Measurements from ENCODE around the gene IGFBP6. TPM values are rescaled to one million over a fixed set of nuclear protein-coding genes. Genes with fewer than 3 reads are reported as not detected.

IGFBP6 gene
- polyA plus RNA-seq, 1 of the 3 experiments (the other 2 are of a cell fraction): 570 TPM

DNA sequence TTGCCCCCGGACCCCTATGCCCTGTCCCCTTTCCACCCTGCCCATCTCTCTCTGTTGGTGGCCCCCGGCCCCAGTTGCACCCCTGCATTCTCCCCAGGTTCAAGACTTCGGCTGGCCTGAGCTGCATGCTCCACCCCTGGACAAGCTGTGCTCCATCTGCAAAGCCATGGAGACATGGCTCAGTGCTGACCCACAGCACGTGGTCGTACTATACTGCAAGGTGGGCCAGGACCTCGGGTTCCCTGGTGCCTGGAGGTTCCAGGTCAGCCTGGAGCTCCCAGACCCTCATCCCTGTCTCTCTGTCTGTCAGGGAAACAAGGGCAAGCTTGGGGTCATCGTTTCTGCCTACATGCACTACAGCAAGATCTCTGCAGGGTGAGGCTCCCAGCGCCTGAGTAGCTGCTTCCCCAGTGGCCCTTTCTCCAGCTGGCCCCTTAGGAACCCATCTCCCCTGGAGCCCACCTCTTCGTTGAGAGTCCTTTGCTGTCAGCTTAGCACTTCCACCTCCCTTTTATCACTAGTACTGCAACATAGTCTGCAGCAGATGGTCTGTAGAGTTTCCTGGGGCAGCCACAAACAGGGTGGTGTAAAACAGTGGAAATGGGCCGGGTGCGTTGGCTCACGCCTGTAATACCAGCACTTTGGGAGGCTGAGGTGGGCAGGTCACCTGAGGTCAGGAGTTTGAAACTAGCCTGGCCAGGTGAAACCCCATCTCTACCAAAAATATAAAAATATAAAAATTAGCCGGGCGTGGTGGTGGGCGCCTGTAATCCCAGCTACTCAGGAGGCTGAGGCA, 41.8 kb upstream of the IGFBP6 start (continued):
- TF ChIP-seq REST (IDR thresholded peaks at IDR 0.05; ENCODE audit: low read depth, low read length) (no peak), USF1 (IDR thresholded peaks at IDR 0.05; ENCODE audit: borderline replicate concordance, low read depth) (no peak), MXI1 (IDR thresholded peaks at IDR 0.05; ENCODE audit: low read depth, low read length) (no peak), ZBTB33 (IDR thresholded peaks at IDR 0.05; ENCODE audit: borderline replicate concordance, low read depth) (no peak)

DNA sequence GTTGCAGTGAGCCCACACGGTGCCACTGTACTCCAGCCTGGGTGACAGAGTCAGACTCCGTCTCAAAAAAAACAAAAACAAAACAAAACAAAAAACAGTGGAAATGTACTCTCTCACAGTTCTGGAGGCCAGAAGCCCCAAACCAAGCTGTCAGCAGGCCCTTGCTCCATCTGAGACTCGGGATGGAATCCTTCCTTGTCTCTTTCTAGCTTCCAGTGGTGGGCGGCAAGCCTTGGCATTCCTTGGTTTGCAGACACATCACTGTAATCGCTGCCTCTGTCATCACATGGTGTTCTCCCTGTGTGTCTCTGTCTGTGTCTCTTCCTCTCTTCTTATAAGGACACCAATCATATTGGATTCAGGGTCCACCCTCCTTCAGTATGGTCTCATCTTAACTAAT, 41.2 kb upstream of the IGFBP6 start:
- no peaks in the 10 kb centered on the region for H3K9me3 ChIP-seq
- H3K27me3 ChIP-seq (ENCODE audit: insufficient read depth): no peaks in the 10 kb centered on the region
- H3K9me2 ChIP-seq: no peaks in the 10 kb centered on the region
- H4K20me1 ChIP-seq (ENCODE audit: insufficient read depth): no peaks in the 10 kb centered on the region
- H3F3A ChIP-seq (replicated peaks; ENCODE audit: insufficient read depth): peaks cover 23% of the 10 kb centered on the region
- peaks cover 25 to 31% of the 10 kb centered on the region in 2 experiments for H3K36me3 ChIP-seq (replicated peaks in 1 of 2; ENCODE audit: control insufficient read depth in 1 of 2, insufficient read depth in 2 of 2, low read length in 1 of 2)
- H2AFZ ChIP-seq (ENCODE audit: low read depth): no peak overlapping the region
- no peak overlapping the region for H3K4me2 ChIP-seq
- WGBS (ENCODE audit: low lambda C conversion rate): 90% methylated on average over 5 of the region's 5 CpGs
- ChIA-PET CTCF (interaction anchor here (0.9 to 14.5 kb wide), 6 partner anchors 8 to 104 kb away, joined by 4 to 385 read pairs (median 14); partner anchors contain the start of genes IGFBP6, SOAT2 and SPRYD3), POLR2A (no interaction called here)
- no peak overlapping the region for H3K9ac ChIP-seq
- H3K79me2 ChIP-seq (ENCODE audit: insufficient read depth): peaks cover 6% of the 10 kb centered on the region; the same call in 1 of the 2 replicates
- no peak overlapping the region for H3K4me3 ChIP-seq (ENCODE audit: low read depth in 2 of 2, low read length in 1 of 2)
- TF ChIP-seq MXI1 (IDR thresholded peaks at IDR 0.05; ENCODE audit: low read depth, low read length) (no peak), USF1 (IDR thresholded peaks at IDR 0.05; ENCODE audit: borderline replicate concordance, low read depth) (no peak), EZH2phosphoT487 (IDR thresholded peaks at IDR 0.05; ENCODE audit: borderline replicate concordance, low read depth) (no peak), RAD21 (IDR thresholded peaks at IDR 0.05; ENCODE audit: low read length) (no peak), RFX5 (IDR thresholded peaks at IDR 0.05; ENCODE audit: low read length) (no peak), GABPA (IDR thresholded peaks at IDR 0.05; ENCODE audit: low read depth) (no peak), GATA2 (CRISPR knock-in tag; IDR thresholded peaks at IDR 0.05) (no peak), JUND (IDR thresholded peaks at IDR 0.05) (no peak), TAF1 (IDR thresholded peaks at IDR 0.05; ENCODE audit: borderline replicate concordance, low read depth, low read length) (no peak), ZBTB33 (IDR thresholded peaks at IDR 0.05; ENCODE audit: borderline replicate concordance, low read depth) (no peak)
- H3K27ac ChIP-seq (ENCODE audit: low read depth in 2 of 2, low read length in 1 of 2): no peak overlapping the region
- DNase-seq: no peak
- peaks cover 15 to 35% of the 10 kb centered on the region in 2 experiments; a peak in 3 of 4 replicates for H3K4me1 ChIP-seq (ENCODE audit: control insufficient read depth in 1 of 2, insufficient read depth in 2 of 2, low read depth in 1 of 2, low read length in 1 of 2)

Data from SK-N-SH (cell line).